ENCODE results near the gene VAC14.

Gene VAC14

DNA sequence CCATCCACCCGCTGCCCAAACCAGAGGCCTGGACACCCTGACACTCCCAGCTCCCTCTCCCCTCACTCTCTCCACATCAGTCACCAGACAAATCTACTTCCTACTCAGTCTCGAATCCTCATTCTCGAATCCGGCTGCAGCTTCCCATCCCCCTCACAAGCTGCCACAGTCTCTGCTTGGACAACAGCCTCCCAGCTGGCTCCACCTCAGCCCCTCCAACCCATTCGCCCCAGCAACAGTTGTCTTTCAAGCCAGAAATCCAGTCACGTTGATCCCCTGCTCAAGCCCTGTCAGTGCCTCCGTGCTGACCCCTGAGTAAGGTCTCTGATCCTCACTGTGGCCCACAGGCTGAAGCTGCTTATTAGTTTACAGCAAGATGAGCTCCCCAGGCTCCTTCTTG is 70.9 kb downstream of the VAC14 start:
- 75% methylated on average over 7 of the region's 7 CpGs for WGBS
- Histone ChIP-seq H3K4me1 (ENCODE audit: insufficient read depth, low read length) (no peaks in the 10 kb centered on the region; the same call in 1 of the 2 replicates), H3K4me3 (ENCODE audit: low read length) (no peak overlapping the region), H3K27me3 (ENCODE audit: insufficient read depth, low read length) (no peaks in the 10 kb centered on the region), H3K27ac (ENCODE audit: low read depth, low read length) (no peak overlapping the region), H3K36me3 (ENCODE audit: insufficient read depth, low read length) (peaks cover 24% of the 10 kb centered on the region), H3K9ac (ENCODE audit: low read depth, low read length) (no peak overlapping the region), H3K9me3 (ENCODE audit: insufficient read depth, low read depth, low read length) (no peaks in the 10 kb centered on the region)

DNA sequence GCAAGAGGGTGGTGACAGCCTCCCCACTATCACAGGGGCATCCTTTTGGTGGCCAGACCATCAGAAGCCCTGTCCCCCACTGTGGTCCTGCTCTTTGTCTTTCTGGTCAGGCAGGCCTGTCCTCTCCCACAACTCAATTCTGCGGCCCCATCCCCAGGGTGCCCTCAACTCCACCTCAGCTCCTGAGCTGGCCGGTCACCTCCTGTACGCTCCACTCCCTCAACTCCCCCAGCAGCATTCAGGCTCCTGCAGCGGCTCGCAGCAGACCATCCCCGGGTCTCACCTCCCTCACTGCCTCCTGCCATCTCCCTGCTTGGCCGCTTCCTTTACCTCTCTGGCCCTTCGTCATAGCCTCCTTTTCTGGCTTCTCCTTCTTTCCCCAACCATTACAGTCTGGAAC is 71.7 kb downstream of the VAC14 start:
- Histone ChIP-seq H3K4me3 (ENCODE audit: low read length) (no peak overlapping the region), H3K4me1 (ENCODE audit: insufficient read depth, low read length) (no peaks in the 10 kb centered on the region; the same call in 1 of the 2 replicates), H3K27me3 (ENCODE audit: insufficient read depth, low read length) (no peaks in the 10 kb centered on the region), H3K27ac (ENCODE audit: low read depth, low read length) (no peak overlapping the region), H3K9ac (ENCODE audit: low read depth, low read length) (no peak overlapping the region), H3K9me3 (ENCODE audit: insufficient read depth, low read depth, low read length) (no peaks in the 10 kb centered on the region), H3K36me3 (ENCODE audit: insufficient read depth, low read length) (peaks cover 24% of the 10 kb centered on the region)
- WGBS = 93% methylated on average over 8 of the region's 8 CpGs

DNA sequence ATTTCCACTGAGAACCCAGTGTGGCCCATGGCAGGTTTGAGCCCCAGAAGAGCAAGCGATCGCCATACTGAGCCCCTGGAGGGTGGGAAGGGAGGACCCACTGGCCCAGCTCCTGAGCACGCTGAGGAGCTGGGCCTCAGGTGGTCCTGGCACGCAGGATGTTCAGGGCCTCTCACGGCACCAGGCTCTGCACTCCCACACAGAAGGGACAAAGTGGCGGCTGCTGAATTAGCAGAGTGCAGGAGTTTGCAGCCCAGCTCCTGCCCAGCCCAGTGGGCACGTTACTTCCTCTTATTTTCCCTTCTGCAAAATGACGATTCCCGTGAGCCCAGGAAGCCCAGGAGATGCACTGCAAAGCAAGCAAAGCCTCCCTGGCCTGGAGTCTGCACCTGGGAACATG is 72.8 kb downstream of the VAC14 start:
- no peaks in the 10 kb centered on the region for H3K9me3 ChIP-seq (ENCODE audit: insufficient read depth, low read depth, low read length)
- peaks cover 24% of the 10 kb centered on the region for H3K36me3 ChIP-seq (ENCODE audit: insufficient read depth, low read length)
- H3K27ac ChIP-seq (ENCODE audit: low read depth, low read length) = no peak overlapping the region
- H3K4me1 ChIP-seq (ENCODE audit: insufficient read depth, low read length) = no peaks in the 10 kb centered on the region; the same call in 1 of the 2 replicates
- H3K27me3 ChIP-seq (ENCODE audit: insufficient read depth, low read length) = no peaks in the 10 kb centered on the region
- H3K4me3 ChIP-seq (ENCODE audit: low read length) = no peak overlapping the region
- WGBS = 96% methylated on average over 9 of the region's 9 CpGs
- H3K9ac ChIP-seq (ENCODE audit: low read depth, low read length) = no peak overlapping the region

DNA sequence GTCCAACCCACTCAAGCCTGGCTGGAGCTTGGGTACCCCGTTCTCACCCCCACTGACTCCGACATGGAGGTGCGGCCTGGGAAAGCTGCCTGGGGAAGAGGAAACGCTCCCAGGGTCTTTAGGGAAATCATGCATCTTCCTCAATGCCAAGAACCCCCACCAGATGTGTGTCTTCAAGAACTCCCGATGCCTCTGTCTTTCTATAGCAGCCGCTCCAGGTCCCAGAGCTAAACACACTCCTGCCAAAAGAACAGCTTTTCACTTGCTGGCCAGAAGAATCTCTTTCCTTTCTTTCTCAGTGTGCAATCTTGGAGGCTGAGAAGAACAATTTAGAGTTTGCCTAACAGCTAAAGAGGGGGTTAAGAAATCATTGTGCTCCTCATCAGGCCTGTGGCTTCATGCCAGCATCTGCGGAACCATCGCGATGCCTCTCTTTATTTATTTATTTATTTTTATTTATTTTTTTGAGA is 74.0 kb downstream of the VAC14 start:
- Histone ChIP-seq H3K9me3 (ENCODE audit: insufficient read depth, low read depth, low read length) (no peaks in the 10 kb centered on the region), H3K36me3 (ENCODE audit: insufficient read depth, low read length) (peaks cover 24% of the 10 kb centered on the region), H3K4me1 (ENCODE audit: insufficient read depth, low read length) (no peaks in the 10 kb centered on the region; the same call in 1 of the 2 replicates), H3K4me3 (ENCODE audit: low read length) (no peak overlapping the region), H3K27me3 (ENCODE audit: insufficient read depth, low read length) (no peaks in the 10 kb centered on the region), H3K9ac (ENCODE audit: low read depth, low read length) (no peak overlapping the region), H3K27ac (ENCODE audit: low read depth, low read length) (no peak overlapping the region)
- WGBS = 95% methylated on average over 6 of the region's 9 CpGs

DNA sequence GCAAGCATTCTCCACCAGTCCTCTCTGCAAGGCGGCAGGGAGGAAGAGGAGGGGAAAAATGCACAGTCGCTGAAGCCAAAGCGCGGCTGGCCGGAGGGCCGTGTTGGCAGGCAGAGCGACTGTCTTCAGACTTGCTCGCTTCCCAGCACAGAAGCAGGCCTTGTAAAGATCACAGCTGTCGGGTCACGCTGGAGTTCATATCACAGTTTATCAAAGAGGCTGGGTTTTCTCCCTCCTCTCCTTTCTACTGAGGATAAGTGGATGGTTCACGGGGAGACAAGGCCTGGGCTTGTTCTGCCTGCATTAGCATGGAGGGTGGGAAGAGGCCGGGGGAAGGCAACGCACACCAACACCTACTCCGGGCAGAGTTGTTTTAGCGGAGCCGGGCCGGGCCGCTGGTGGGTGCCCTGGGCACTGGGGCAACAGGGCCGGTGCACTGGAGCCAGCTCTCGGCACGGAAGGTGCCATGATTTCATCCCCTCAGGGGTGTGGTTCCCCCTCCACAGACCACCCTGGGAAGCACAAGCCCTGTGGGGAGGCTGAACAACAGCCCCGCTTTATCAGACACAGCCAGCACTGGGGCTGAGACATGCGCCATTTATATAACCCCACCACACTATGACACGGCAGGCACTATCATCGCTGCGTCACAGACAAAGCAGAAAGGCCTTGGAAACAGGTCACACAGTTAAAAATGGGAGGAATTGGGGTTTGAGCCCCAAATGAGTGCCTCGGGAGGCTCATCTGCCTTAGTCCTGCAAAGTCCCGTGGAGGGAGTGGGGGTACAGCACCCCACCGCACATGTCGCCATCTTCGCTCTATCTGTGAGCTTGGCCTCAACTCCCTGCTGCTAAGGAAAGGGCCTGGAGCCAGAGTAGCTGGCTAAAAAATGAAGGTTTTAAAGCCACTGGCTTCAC is 74.8 kb downstream of the VAC14 start:
- Histone ChIP-seq H3K27ac (ENCODE audit: low read depth, low read length) (no peak overlapping the region), H3K4me1 (ENCODE audit: insufficient read depth, low read length) (no peaks in the 10 kb centered on the region; the same call in 1 of the 2 replicates), H3K9me3 (ENCODE audit: insufficient read depth, low read depth, low read length) (no peaks in the 10 kb centered on the region), H3K27me3 (ENCODE audit: insufficient read depth, low read length) (no peaks in the 10 kb centered on the region), H3K9ac (ENCODE audit: low read depth, low read length) (peak overlapping the region; percentile 21; the same call in 1 of the 2 replicates), H3K4me3 (ENCODE audit: low read length) (no peak overlapping the region), H3K36me3 (ENCODE audit: insufficient read depth, low read length) (peaks cover 20% of the 10 kb centered on the region)
- WGBS = 94% methylated on average over 31 of the region's 31 CpGs

DNA sequence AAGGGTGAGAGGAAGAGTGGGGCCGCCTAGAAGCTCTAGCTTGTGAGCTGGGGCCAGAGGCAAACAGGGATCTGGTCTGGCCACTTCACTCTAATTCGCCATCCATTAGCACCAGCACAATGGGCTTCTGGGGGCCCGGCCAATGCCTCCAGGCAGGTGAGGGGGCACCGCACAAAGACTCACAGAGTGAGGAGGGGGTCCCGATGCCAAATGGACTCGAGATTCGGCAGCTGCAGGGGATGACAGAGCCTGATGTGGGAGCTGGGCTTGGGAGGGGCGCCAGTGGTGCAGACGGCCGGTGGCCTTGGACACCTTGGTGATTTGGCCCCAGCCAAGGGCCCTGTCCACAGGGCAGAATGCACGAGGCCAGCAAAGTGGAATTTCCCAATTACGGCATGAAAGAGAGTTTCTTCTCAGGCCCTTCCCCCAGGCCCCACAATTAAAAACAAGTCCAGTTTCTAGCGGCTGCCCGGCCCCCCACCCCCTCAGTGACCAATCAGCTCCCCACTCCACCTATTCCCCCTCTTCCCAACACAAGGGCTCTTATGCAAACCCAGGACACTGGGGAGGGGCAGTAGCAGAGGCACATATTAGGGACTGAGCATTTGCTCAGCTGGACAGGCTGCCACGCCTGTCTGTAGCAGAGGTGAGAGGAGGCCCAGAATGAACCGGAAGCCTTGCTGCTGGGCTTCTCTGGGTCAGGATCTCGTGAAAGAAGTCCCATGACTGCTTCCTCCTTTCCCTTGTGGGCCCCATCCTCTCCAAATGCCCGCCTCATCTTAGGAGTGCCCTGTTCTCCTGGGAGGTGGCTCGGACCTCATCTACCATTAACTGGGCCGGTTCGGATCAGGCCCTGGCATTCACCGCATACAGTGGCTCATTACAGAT is 75.7 kb downstream of the VAC14 start:
- Histone ChIP-seq H3K9me3 (ENCODE audit: insufficient read depth, low read depth, low read length) (no peaks in the 10 kb centered on the region), H3K27me3 (ENCODE audit: insufficient read depth, low read length) (no peaks in the 10 kb centered on the region), H3K4me3 (ENCODE audit: low read length) (no peak overlapping the region), H3K36me3 (ENCODE audit: insufficient read depth, low read length) (peaks cover 18% of the 10 kb centered on the region), H3K4me1 (ENCODE audit: insufficient read depth, low read length) (no peaks in the 10 kb centered on the region; the same call in 1 of the 2 replicates), H3K9ac (ENCODE audit: low read depth, low read length) (0 out of 2 replicates have a peak overlapping the region, but pooled peaks have one; percentile 21), H3K27ac (ENCODE audit: low read depth, low read length) (no peak overlapping the region)
- 92% methylated on average over 22 of the region's 22 CpGs for WGBS

DNA sequence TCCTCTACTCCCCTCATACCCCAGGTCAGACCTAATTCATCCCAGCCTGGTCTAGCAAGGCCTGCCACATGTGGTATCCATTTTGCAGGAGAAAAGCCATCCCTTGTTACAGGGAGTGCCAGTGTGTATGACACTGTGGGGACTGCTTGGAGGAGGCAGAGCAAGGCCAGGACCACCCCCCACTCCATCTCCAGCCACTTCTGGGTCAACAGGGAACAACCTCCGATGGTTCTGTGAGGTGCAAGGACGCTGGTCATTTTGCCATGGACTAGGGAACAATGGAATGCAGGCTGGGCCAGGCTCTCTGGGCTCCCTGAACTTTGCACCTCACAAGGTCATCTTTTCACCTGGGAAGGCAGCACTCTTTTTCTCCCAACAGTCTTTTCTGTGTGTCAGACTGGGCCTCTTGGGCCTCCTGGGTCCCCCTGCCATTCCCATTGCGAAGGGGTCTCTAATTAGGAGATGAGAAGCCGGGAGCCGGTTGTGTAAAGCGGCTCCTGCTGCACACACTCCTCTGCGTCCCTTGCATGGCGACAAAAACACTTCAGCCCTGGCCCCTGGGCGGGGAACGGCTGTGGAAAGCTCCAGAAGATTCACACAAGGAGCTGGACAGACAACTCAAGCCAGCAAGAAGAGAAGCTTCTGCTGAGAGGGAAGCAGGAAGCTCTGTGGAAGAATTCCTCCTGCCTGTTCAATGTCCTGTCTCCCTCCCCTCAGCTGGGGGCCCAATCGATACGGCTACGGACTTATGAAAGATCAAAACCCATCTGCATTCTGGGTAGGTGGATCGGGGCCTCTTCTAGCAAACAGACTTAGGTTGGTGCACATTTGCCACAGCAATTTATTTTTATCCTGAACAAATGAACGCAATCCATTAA is 76.6 kb downstream of the VAC14 start:
- Histone ChIP-seq H3K4me1 (ENCODE audit: insufficient read depth, low read length) (no peaks in the 10 kb centered on the region), H3K9me3 (ENCODE audit: insufficient read depth, low read depth, low read length) (no peaks in the 10 kb centered on the region), H3K9ac (ENCODE audit: low read depth, low read length) (no peak overlapping the region), H3K27ac (ENCODE audit: low read depth, low read length) (no peak overlapping the region), H3K4me3 (ENCODE audit: low read length) (no peak overlapping the region), H3K27me3 (ENCODE audit: insufficient read depth, low read length) (no peaks in the 10 kb centered on the region), H3K36me3 (ENCODE audit: insufficient read depth, low read length) (peaks cover 24% of the 10 kb centered on the region)
- WGBS = 97% methylated on average over 15 of the region's 15 CpGs

DNA sequence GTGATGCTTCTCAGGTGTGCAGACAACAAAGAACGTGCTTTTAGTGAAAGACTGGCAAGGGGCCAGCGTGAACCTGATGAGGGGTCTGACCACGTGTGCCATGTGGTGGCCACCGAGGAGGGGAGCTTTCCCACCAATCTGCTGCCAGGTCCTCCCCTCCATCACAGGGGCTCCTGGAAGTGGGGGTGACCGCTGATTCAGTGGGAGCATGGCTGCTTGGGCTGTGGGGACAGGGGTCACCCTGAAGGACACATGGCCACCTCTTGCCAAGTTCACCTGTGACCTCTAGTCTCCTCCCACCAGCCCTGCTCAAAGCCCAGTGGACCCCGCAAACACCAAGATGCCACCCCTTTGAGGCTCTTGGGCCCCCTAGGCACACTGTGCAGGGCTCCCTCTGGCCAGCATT is 77.2 kb downstream of the VAC14 start:
- no peak overlapping the region for H3K4me3 ChIP-seq (ENCODE audit: low read length)
- H3K4me1 ChIP-seq (ENCODE audit: insufficient read depth, low read length) = no peaks in the 10 kb centered on the region
- peaks cover 24% of the 10 kb centered on the region for H3K36me3 ChIP-seq (ENCODE audit: insufficient read depth, low read length)
- 97% methylated on average over 6 of the region's 6 CpGs for WGBS
- H3K9me3 ChIP-seq (ENCODE audit: insufficient read depth, low read depth, low read length) = no peaks in the 10 kb centered on the region
- no peaks in the 10 kb centered on the region for H3K27me3 ChIP-seq (ENCODE audit: insufficient read depth, low read length)
- no peak overlapping the region for H3K9ac ChIP-seq (ENCODE audit: low read depth, low read length)
- no peak overlapping the region for H3K27ac ChIP-seq (ENCODE audit: low read depth, low read length)

DNA sequence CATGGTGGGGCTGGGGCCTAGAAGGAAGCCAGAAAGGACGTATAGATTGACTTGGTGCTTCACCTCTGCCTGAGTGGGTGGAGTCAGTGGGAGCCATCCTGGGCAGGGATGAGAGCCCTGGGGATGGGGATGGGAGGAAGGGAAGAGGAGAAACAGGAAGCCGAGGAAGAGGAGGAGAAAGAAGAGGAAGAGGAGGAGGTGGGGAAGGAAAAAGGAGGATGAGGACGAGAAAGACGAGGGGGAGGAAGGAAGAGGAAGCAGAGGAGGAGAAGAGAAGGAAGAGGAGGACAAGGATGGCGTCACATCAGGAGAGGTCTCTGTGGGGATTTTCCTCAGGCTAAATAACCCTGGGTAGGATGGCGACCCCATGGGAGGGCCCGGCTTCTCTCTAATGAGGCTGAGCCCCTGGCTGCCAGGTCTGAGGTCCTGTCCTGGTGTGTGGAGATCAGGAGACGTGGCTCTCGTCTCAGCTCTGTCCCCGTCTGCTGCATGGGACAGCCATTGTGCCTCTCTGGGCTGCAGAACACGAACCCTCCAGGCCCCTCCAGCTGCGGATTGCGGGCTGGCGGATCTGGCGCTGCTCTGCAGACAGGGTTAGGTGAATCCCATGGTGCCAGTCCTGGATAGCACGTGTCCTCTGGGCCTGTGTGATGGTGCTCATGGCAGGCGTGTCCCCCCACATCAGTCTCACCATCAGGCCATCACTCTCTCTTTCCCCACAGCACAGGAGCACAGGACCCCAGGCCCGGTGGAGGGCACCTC is 79.6 kb downstream of the VAC14 start:
- H3K9me3 ChIP-seq (ENCODE audit: insufficient read depth, low read depth, low read length) = no peaks in the 10 kb centered on the region
- 93% methylated on average over 18 of the region's 18 CpGs for WGBS

More for the DNA sequence above, 79.6 kb downstream of the VAC14 start:
- H3K36me3 ChIP-seq (ENCODE audit: insufficient read depth, low read length) = peaks cover 9% of the 10 kb centered on the region; the same call in 1 of the 2 replicates
- no peak overlapping the region for H3K4me3 ChIP-seq (ENCODE audit: low read length)
- no peaks in the 10 kb centered on the region for H3K4me1 ChIP-seq (ENCODE audit: insufficient read depth, low read length)
- H3K27ac ChIP-seq (ENCODE audit: low read depth, low read length) = no peak overlapping the region
- H3K9ac ChIP-seq (ENCODE audit: low read depth, low read length) = no peak overlapping the region
- H3K27me3 ChIP-seq (ENCODE audit: insufficient read depth, low read length) = no peaks in the 10 kb centered on the region
